Coronary artery (tissue), 2 donors: Measurements from ENCODE around the gene PTCD1.

ENCODE experiments used
- DNase-seq: peaks from one replicate; pipeline ENCODE4 v3.0.0-alpha.2; 2017; ENCODE audit warnings: low spot score
- H3K27ac ChIP-seq, 2 donors: fragments of 200-600 bp; sonication (generic); one replicate each; pipeline ENCODE4 v1.5.1; 2016 to 2019
- H3K4me3 ChIP-seq: fragments of 200-600 bp; sonication (generic); 2 replicates; pipeline ENCODE4 v1.5.1; 2016; ENCODE audit warnings: mild to moderate bottlenecking, moderate library complexity
- CTCF ChIP-seq: fragments of 200-600 bp; sonication (generic); IDR thresholded peaks from one replicate; pipeline ENCODE4 v1.5.1; 2019; ENCODE audit warnings: antibody characterized with exemption

Gene PTCD1

GRCh38 chr7:99402854-99403253, 35.7 kb downstream of the PTCD1 start:
- Histone ChIP-seq H3K4me3 (no peak overlapping the region), H3K27ac (no peak overlapping the region)
- TF ChIP-seq CTCF, result no peak
- no peak for DNase-seq

GRCh38 chr7:99399597-99399996, 39.0 kb downstream of the PTCD1 start:
- Histone ChIP-seq H3K27ac (no peak overlapping the region), H3K4me3 (no peak overlapping the region)
- no peak for DNase-seq
- TF ChIP-seq CTCF, result no peak

GRCh38 chr7:99398891-99399445, 39.6 kb downstream of the PTCD1 start:
- no peak for DNase-seq
- H3K27ac ChIP-seq, result no peak overlapping the region
- TF ChIP-seq CTCF, result no peak

GRCh38 chr7:99397297-99397983, 41.2 kb downstream of the PTCD1 start:
- TF ChIP-seq CTCF, result no peak
- no peak for DNase-seq
- Histone ChIP-seq H3K4me3 (no peak overlapping the region), H3K27ac (no peak overlapping the region)

More at GRCh38 chr7:99398891-99399445, 39.6 kb downstream of the PTCD1 start:
- H3K4me3 ChIP-seq, result no peak overlapping the region

- H3K4me3 ChIP-seq, result no peak overlapping the region
- no peak for DNase-seq
- TF ChIP-seq CTCF, result no peak
- H3K27ac ChIP-seq, result no peak overlapping the region
These were observed 41.9 kb downstream of the PTCD1 start for GRCh38 chr7:99396418-99397296.

- peak overlapping the region in 1 of 2 donors; percentile 23 for H3K27ac ChIP-seq
- no peak for TF ChIP-seq CTCF
- DNase-seq, result no peak
- H3K4me3 ChIP-seq, result no peak overlapping the region
These were observed 42.8 kb downstream of the PTCD1 start for GRCh38 chr7:99395616-99396327.
